ENCODE results near the gene TSHZ2.

DNA sequence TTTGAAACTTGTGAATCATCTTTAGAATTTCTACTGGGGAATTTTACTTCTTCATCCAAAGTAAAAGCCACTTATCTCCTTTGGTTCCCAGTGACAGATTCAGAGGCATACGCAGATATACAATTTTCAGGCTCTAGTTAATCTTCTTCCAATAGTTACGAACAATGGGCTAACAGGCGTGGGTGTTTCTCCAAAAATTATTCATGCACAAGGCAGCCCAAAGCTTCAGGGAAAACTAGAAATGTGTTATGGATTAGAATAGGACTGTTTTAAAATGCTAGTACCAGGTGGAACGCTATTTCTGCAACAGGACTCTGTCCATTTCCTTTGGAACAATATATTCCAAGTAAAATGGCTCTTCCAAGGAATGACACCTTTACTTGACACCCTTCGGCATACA, 519.3 kb downstream of the TSHZ2 start:
- TF ChIP-seq, protein P1, sequence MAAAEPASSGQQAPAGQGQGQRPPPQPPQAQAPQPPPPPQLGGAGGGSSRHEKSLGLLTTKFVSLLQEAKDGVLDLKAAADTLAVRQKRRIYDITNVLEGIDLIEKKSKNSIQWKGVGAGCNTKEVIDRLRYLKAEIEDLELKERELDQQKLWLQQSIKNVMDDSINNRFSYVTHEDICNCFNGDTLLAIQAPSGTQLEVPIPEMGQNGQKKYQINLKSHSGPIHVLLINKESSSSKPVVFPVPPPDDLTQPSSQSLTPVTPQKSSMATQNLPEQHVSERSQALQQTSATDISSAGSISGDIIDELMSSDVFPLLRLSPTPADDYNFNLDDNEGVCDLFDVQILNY (CRISPR knock-in tag; IDR thresholded peaks at IDR 0.05), result no peak
- TF ChIP-seq, protein P2, sequence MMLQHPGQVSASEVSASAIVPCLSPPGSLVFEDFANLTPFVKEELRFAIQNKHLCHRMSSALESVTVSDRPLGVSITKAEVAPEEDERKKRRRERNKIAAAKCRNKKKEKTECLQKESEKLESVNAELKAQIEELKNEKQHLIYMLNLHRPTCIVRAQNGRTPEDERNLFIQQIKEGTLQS (CRISPR knock-in tag; conservative IDR thresholded peaks at IDR 0.05), result no peak
- TF ChIP-seq, protein P3, sequence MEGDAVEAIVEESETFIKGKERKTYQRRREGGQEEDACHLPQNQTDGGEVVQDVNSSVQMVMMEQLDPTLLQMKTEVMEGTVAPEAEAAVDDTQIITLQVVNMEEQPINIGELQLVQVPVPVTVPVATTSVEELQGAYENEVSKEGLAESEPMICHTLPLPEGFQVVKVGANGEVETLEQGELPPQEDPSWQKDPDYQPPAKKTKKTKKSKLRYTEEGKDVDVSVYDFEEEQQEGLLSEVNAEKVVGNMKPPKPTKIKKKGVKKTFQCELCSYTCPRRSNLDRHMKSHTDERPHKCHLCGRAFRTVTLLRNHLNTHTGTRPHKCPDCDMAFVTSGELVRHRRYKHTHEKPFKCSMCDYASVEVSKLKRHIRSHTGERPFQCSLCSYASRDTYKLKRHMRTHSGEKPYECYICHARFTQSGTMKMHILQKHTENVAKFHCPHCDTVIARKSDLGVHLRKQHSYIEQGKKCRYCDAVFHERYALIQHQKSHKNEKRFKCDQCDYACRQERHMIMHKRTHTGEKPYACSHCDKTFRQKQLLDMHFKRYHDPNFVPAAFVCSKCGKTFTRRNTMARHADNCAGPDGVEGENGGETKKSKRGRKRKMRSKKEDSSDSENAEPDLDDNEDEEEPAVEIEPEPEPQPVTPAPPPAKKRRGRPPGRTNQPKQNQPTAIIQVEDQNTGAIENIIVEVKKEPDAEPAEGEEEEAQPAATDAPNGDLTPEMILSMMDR (IDR thresholded peaks at IDR 0.05), result no peak
- TF ChIP-seq PRRX2 (CRISPR knock-in tag; IDR thresholded peaks at IDR 0.05), result no peak

Data from WTC11 (cell line).